GM12873 (cell line): ENCODE results near the gene HDAC9.

ENCODE experiments used
- CTCF ChIP-seq: IDR thresholded peaks from 2 replicates; pipeline ENCODE4 v1.5.1; 2012; ENCODE audit warnings: low read depth, mild to moderate bottlenecking, moderate library complexity, low read length, control low read depth; ENCODE audit not compliant: insufficient read depth; ENCODE audit errors: missing control alignments

Gene HDAC9

GRCh38 chr7:18494821-18495408 lies 634 bp upstream of the HDAC9 start:
- no peak for TF ChIP-seq CTCF

GRCh38 chr7:18496341-18496700 lies 772 bp downstream of the HDAC9 start:
- TF ChIP-seq CTCF, result no peak

- TF ChIP-seq CTCF, result no peak
These were observed 1.5 kb downstream of the HDAC9 start for GRCh38 chr7:18497082-18497481.

- no peak for TF ChIP-seq CTCF
These were observed 2.3 kb downstream of the HDAC9 start for GRCh38 chr7:18497800-18498199.

GRCh38 chr7:18498341-18498740 lies 2.8 kb downstream of the HDAC9 start:
- no peak for TF ChIP-seq CTCF

- TF ChIP-seq CTCF, result no peak
These were observed 4.0 kb downstream of the HDAC9 start for GRCh38 chr7:18499407-18500177.

GRCh38 chr7:18503126-18503866 lies 7.7 kb downstream of the HDAC9 start:
- no peak for TF ChIP-seq CTCF
